ENCODE results near the gene EPB41L5.
"Not testable (repeated sequence)": the region's sequence is repeated elsewhere in the genome, so short reads cannot be mapped to it uniquely, and the experiment has no call there.

The EPB41L5 gene

DNA sequence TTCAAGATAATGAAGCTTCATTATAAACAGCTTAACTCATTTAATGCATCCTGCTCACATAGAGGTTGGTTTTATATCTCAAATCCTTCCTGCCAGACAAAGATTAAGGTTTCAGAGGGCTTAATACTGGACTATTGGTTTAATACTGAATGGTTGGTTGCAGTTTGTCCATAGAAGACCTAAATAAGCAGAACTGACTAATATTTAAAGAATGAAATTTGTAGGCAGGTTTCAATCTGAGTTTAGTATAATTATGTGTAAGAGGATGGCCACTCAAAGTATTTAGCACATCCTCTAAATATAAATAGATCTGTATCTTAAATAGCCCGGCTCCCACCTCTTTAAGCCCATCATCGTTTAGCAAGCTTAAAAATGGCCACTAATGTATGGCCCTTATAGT, 92.5 kb downstream of the EPB41L5 start:
- DNase-seq: no peak

GRCh38 chr2:120108049-120108448, 95.2 kb downstream of the EPB41L5 start:
- peak; percentile 56 for DNase-seq

DNA sequence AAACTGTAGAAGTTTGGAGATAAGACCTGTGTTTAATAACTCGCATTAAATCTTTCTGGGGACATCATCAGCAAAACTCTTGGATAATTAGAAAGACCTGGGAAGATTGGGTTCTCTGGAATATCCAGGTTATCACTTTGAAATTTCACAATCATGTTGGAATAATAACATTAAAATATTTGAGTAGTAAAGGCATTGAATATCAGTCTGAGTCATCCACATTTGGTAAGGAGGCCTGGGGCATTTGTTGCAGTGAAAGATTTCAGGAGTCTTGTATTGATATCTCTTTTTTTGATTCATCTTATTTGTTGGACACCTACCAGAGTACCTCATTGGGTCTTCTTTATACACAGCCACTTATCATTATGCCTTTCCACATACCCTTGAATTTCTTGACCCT, 95.9 kb downstream of the EPB41L5 start:
- no peak for DNase-seq

DNA sequence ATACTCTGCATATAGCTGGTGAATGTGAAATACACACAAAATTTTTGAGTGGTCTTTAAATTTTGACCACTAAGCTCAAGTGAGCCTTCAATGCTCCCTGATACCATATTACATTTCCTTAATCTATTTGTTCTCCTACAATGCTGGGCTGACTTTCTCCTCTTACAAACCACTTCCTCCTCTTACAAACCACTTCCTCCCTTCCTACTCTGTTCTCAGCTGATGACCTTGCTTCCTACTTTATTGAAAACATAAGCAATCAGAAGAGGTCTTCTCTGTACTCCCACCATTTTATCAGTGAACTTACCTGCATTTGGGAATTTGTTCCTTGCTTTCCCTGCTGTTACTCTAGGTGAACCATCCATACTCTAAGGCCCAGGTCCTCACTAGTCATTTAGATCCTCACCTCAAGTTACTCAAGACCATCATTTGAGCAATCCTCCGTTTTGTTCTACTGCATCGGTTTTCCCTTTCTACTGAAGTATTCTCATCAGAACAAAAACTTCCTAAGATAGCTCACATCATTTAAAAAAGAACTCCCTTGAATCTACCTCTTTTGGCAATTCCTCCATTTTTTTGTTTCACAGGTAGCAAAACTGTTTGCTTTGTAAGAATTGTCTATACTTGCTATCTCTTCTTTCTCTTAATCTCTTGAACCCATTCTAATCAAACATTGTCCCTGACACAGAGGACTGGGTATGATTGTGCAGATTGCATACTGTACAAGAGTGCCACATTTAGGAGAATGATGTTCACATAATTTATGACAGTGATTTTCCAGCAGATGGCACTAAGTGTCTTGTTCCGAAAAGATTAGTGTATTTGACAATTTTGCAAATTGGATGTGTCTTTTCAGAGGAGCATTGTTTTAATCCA, 96.5 kb downstream of the EPB41L5 start:
- no peak for DNase-seq

GRCh38 chr2:120110062-120110362, 97.1 kb downstream of the EPB41L5 start:
- DNase-seq: no peak

GRCh38 chr2:120110507-120110906, 97.6 kb downstream of the EPB41L5 start:
- no peak for DNase-seq

GRCh38 chr2:120111193-120111592, 98.3 kb downstream of the EPB41L5 start:
- no peak for DNase-seq

DNA sequence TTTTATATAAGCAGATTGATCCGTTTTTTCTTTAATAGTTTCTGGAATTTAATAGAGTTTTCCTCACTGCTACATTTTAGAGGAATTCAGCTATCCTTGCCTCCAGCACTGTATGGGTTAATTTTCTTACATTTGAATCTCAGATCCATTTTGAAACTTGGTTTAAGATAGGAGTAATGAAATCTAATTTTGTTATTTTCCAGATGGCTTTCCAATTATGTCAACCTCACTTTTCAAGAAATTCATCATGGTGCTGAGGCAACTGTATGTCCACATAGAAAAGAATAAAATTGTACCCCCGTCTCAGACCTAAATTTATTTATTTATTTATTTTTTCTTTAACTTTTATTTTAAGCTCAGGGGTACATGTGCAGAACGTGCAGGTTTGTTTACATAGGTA, 105.1 kb downstream of the EPB41L5 start:
- DNase-seq: no peak

GRCh38 chr2:120118471-120118870, 105.6 kb downstream of the EPB41L5 start:
- DNase-seq: no peak

GRCh38 chr2:120121337-120121736, 108.5 kb downstream of the EPB41L5 start:
- not testable (repeated sequence) for DNase-seq

GRCh38 chr2:120123090-120123489, 110.2 kb downstream of the EPB41L5 start:
- no peak for DNase-seq

GRCh38 chr2:120125195-120125594, 112.3 kb downstream of the EPB41L5 start:
- no peak for DNase-seq

DNA sequence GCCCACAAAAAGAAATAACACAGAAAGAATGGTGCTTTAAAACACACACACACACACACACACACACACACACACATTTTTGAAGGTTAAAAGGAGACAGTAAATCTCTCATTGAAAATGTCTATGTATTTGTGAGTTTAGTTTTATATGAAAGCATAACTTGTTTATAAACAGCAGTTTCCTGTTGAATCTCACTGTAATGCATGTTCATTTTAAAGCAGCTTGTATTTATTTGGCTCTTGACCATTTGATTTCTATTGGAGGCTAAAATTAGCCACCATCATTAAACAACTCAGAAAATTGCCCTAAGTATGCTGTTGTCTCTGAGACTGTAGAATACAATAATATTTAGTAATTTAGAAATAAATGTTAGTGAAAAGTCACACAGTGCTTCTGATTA, 115.3 kb downstream of the EPB41L5 start:
- no peak for DNase-seq

- DNase-seq: no peak
Measured at GRCh38 chr2:120132190-120132589, 119.3 kb downstream of the EPB41L5 start.

- no peak for DNase-seq
Measured at GRCh38 chr2:120132691-120133090, 119.8 kb downstream of the EPB41L5 start.

- DNase-seq: no peak
Measured at GRCh38 chr2:120133572-120134244, 120.8 kb downstream of the EPB41L5 start.

- no peak for DNase-seq
Measured at GRCh38 chr2:120134263-120134662, 121.4 kb downstream of the EPB41L5 start.

DNA sequence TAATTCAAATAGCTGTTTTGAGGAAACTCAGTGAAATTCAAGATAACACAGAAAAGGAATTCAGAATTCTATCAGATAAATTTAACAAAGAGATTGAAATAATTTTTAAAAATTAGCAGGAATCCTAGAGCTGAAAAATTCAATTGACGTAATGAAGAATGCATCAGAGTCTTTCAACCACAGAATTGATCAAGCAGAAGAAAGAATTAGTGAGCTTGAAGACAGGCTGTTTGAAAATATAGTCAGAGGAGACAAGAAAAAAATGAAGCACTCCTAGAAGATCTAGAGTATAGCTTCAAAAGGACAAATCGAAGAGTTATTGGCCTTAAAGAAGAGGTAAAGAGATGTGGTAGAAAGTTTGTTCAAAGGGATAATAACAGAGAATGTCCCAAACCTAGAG, 122.1 kb downstream of the EPB41L5 start:
- DNase-seq: not testable (repeated sequence)

GRCh38 chr2:120140866-120141265, 128.0 kb downstream of the EPB41L5 start:
- DNase-seq: no peak

- DNase-seq: no peak
Measured at GRCh38 chr2:120141300-120142069, 128.6 kb downstream of the EPB41L5 start.

GRCh38 chr2:120142528-120143219, 129.8 kb downstream of the EPB41L5 start:
- DNase-seq: no peak

DNA sequence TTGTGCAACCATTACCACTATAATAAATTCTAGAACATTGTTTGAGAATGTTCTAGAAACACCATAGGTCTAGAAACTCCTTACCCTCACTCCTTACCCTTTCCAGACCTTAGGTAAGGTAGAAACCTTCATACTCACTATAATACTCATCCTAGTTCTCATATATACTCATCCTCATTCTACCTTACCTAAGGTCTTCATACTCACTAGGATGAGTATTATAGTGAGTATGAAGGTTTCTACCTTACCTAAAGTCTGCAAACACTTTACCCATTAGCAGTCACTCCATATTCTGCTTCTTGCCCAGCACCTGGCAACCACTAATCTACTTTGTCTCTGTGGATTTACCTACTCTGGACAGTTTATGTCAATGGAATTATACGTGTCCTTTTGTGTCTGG, 135.4 kb downstream of the EPB41L5 start:
- no peak for DNase-seq

DNA sequence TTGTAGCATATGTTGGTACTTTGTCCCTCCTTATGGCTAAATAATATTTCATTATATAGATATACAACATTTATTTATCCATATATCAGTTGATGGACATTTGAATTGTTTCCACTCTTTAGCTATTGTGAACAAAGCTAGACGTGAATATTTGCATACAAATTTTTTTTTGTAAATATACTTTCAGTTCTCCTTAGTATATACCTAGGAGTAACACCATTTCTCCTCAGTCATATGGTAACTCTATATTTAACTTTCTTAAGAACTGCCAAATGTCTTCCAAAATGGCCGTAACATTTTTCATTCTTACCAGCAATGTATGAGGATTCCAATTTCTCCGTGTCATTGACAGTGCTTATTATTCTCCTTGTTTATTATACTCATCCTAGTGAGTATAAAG, 135.8 kb downstream of the EPB41L5 start:
- DNase-seq: no peak
